ENCODE measurements around the gene FTCD.
"Not testable (repeated sequence)": the region's sequence is repeated elsewhere in the genome, so short reads cannot be mapped to it uniquely, and the experiment has no call there.

Gene FTCD

DNA sequence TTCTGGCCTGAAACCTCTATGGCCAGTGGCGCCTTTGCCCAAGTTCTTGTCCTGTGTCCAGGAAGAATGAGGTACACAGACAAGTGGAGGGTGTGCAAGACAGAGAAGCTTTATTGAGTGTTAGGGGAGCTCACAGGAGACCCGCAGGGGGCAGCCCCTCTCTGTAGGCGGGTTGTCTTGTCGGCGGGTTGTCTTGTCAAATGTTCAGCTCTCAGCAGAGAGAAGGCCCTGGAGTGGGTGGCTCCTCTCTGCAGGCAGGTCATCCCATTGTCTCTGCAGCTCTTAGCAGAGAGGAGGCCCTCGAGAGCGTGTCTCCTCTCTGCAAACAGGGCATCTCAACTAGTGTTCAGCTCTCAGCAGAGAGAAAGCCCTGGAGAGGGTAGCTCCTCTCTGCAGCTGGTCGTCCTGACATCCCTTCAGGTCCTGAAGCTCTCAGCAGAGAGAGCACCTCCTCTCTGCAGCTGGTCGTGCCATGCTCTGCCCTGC is 46.5 kb downstream of the FTCD start:
- no peak for DNase-seq

DNA sequence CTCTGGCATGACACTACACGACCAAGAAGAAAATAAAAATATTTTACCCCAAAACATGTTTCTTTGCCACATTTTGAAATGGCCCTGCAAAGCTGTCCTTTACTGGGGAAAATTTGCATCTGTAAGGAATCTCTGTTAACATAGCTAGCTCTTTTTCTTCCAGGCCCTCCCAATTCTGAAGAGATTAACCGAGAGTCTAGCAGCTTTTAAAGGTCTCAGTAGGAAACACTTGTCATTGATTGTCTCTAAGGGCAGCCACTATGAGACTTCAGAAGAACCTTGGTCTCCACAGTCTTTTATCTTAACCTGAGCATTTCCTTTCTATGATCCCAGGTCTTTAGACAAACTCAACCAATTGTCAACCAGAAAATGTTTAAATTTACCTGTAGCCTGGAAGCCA is 48.0 kb downstream of the FTCD start:
- not testable (repeated sequence) for DNase-seq

DNA sequence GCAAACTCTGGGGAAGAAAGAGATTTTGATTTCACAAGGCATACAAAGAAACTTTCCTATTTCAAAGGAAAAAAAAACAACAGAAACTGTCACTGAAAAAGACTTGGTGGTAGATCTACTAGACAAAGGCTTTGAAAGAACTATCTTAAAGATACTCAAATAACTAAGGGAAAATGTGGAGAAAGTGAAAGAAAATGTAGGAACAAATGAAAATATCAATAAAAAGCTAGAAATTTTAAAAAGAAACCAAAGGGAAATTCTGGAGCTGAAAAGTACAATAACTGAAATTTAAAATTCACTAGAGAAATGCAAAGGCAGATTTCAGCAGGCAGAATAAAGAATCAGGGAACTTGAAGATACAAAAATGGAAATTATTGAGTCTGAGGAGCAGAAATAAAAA is 51.3 kb downstream of the FTCD start:
- no peak for DNase-seq

DNA sequence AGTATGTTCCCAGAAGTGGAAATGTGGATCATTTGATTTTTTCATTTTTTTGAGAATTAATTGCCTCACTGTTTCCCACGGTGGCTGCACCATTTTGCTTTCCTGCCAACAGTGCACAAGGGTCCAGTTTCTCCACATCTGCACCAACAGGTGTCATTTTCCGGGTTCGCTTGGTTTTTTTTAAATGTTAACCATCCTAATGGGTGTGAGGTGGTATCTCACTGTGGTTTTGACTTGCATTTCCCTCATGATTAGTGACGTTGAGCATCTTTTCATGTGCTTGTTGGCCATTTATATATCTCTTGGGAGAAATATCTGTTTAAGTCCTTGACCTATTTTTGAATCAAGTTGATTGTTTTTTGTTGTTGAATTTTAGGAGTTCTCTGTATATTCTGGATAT is 54.5 kb downstream of the FTCD start:
- no peak for DNase-seq

DNA sequence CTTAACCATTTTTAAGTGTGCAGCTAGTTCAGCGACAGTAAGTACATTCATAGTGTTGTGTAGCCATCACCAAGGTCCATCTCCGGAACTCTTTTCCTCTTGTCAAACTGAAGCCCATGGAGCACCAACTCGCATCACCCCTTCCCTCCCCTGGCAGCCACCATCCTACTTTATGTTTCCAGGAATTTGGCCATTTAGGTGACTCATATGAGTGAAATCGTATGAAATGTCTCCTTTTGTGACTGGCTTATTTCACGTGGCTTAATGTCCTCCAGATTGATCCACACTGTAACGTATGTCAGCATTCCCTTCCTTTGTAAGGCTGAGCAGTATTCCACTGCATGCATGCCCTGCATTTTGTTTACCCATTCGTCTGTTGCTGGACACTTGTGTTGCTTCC is 55.0 kb downstream of the FTCD start:
- no peak for DNase-seq

DNA sequence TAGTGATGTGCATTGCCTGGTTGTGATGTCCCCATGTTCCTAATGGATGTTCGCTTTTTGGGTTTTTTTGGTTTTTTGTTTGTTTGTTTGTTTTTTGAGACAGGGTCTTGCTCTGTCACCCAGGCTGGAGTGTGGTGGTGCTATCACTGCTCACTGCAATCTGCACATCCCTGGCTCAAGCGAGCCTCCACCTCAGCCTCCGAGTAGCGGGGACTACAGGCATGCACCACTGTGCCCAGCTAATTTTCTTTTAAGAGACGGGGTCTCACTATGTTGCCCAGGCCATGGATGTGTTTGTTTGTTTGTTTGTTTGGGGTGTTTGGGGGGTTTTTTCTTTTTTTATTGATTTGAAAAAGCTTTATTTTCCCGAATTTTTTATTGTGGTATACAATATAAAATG is 55.4 kb downstream of the FTCD start:
- no peak for DNase-seq

DNA sequence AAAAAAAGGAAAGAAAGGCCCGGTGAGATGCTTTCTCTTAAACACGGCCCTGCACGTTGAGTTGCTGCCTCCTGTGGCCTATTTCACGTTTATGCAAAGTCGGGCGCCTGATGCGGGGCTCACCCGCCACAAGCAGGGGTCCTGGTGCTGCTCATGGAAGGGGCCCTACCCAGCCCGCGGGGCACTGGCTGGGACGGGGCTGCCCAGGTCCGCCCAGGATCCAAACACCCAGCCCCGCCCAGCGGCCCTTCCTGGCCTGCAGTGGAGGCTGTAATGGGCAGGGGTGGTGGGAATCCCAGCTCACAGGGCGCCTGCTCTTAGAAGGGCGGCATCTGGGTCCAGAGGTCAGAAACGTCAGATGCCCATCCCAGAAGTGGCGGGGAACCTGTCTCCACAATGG is 55.9 kb downstream of the FTCD start:
- DNase-seq, result no peak

DNA sequence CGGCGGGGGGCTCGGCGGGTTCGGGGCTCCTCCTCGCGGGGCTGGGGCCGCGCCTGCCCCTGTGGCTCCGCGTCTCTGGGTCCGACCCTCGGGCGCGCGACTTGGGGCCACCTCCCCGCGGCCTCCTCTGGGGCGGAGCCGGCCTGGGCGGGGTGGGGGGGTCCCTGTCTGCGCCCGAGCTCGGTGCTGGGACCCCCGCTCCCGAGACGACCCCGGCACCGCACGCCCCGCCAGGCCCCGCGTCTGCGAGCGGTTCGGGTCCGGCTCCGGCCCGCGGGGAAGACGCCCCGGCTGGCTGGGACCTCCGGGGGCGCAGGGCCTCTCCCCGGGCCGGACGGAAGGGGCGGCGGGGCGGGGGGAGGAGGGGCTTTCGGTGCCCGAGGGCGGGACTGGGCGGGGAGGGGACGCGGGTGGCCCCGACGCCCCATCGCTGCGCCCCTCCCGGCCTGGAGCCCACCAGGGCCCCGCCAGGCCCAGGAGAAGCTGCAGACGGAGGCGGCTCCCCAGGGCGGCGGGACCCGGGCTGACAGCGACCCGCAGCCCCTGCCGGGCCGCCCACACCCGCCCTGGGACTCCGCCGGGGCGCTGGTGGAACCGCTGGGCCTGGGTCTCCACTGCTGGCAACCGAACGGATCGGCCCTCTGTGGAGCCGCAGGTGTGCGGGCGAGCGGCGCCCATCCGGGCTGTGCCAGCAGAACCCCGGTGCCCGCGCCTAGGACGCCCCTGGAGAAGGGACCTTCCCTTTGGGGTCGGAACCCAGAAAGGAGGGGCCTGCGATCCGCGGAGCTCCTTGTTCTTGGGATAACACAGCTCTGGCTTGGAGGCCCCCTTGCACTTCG is 56.9 kb downstream of the FTCD start:
- no peak for DNase-seq

DNA sequence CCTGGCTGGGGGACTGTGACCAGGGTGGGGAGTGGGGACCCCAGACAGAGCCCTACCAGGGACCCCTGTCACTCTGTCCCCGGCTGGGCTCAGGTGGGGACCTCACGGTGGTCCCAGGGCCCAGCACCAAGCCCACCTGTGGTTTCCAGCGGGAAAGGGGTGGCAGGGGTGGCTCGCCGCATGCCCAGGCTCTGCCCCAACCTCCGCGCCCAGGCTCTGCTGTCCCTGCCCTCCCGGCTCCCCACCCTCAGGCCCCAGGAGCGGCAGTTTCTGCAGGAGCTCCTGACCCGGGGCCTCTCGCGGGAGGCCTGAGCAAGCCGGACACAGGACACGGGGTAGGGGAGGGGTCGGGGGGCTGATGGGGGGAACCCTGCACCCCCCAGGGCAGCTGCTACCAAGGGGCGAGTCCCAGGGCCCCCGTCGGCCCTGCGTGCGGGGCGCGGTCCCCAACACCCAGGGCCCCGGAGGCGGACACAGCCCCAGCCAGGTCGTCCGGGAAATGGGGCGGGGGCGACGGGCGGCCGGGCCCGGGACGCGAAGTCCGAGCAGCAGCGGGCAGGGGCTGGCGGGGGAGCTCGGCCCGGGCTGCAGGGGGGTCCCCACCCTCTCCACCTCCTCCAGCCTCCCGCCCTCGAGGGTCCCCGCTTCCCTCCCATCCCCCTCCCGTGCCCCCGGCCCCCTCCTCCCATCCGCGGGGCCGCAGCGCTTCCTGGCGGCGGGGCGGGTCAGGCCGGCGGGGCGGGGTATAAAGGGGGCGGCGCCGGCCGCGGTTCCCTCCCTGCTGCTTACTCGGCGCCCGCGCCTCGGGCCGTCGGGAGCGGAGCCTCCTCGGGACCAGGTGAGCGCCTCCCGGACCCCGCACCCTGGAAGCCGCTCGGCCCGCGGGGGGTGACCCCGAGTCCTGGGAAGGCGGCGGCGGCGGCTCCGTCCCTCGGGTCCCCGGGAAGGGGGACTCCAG is 57.8 kb downstream of the FTCD start, which contains the start of gene COL6A2:
COL6A2 (plus strand) TSS at position 777 of the 958 bp plus-strand sequence.
- peak; percentile 33 to 43 for DNase-seq

DNA sequence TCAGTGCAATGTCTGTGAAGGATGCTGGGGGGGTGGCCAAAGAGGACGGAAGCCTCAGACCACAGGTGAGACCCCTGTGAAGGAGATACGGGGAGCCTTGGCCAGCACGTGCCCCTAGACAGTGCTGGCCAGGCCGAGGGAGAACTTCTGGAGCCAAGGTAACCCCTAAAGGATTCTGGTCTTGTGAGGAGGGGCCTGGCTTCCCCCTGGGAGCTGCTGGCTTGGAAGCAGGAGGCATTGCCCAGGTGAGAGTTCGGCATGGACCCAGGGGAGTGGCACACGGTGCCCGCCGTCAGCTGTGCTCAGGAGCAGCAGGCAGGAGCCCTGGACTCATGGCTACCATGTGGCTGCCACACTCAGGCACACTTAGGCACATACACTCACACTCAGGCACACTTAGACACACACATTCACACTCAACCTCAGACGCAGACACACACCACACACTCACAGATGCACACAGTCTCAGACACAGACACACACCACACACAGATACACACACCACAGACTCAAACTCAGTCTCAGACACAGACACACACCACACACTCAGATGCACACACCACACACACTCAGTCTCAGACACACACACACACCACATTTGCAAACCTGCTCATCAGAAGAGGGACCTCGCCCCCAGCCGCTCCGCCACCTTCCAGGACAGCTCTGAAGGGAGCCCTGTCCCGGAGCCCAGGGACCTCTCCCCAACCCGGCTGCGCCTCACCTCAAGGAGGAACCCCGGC is 58.6 kb downstream of the FTCD start:
- no peak for DNase-seq

DNA sequence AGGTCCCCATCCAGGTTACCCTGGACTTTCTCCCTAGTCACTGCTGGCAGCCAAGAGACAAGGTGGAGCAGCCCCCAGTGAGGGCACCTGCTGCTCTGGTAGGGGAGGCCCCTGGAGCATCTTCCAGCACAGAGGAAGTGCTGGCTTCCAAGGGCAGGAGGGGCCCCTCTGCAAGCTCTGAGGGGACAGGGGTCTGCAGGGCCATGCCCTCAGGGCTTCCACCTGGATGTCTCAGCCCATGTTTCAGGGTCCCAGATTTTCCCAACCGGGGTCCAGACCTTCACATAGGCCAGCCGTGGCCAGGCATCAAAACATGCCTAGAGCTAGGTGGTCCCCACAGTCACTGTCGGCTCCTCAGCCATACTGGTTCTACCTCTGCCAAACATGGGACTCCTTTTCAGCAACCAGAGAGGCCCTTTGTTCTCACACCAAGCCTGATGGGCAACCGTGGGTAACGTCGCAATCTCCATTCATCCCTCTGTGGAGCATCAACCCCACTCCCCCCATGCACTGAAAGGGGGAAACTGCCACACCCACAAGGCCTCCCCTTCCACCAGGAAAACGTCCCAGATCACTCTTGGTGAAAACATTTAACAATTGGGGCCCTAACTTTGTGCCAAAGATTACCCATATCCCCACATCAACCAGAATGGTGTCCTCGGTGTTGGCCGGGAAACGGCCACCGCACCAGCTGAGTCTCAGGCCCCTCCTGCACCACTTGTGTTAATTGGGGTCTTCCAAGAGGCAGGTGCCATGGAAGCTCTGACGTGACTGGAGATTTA is 59.4 kb downstream of the FTCD start:
- no peak for DNase-seq

DNA sequence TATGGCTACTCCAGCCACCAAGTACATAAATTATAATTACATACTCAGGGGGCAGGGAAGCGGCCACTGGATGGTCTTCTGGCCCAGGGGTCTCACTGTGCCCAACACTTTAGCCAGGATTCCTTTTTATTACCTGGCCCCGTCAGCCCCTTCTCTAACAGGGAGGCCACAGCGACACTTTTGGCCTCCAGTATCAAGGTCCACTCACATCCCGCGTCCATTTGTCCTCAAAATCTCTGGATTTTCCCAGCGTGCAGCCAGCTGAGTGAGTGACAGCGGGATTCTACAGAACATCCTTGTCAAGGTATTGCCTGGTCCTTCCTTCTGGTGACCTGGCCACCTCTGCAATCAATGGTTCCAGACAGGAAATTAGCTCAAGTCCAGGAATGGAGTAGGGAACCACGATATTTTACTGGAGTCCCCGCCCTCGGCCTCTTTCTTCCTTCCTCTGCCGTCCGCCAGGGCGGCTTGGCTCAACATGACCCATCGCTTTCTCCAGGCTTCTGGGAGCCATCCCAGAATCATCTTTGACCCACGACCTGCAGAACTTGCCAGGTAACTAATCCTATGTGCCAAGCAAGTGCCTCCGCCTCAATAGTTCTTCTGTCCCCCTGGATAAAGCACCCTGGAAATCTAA is 60.2 kb downstream of the FTCD start:
- no peak for DNase-seq

DNA sequence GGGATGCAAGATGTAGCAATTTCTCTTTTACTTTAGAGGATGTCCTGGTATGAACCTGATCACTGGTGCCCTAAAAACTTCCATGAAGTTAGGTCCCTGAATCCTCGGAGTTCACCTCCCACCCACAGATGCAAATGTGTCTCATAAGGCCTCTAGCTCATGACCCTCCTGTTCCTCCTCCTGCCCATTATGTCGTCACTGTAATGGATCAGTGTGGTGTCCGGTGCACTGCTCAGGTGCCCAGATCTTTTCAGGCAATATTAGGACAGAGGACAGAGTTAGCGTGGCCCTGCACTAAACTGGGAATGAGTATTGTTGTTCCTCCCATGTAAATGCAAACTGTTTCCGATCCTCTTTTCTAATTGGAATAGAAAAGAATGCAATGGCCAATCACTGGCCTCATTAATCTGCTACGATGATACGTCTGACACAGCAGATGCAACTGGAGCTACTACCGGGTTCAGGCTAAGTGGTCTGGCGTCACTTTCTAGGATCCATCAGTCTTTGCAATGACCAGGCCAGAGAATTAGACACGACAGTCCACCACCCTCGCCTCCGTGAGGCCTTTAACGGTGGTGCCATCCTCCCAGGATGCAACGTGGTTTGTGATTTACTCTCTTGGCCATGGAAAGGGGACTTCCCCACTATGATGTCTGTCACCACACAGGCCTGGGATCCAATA is 60.8 kb downstream of the FTCD start:
- no peak for DNase-seq

DNA sequence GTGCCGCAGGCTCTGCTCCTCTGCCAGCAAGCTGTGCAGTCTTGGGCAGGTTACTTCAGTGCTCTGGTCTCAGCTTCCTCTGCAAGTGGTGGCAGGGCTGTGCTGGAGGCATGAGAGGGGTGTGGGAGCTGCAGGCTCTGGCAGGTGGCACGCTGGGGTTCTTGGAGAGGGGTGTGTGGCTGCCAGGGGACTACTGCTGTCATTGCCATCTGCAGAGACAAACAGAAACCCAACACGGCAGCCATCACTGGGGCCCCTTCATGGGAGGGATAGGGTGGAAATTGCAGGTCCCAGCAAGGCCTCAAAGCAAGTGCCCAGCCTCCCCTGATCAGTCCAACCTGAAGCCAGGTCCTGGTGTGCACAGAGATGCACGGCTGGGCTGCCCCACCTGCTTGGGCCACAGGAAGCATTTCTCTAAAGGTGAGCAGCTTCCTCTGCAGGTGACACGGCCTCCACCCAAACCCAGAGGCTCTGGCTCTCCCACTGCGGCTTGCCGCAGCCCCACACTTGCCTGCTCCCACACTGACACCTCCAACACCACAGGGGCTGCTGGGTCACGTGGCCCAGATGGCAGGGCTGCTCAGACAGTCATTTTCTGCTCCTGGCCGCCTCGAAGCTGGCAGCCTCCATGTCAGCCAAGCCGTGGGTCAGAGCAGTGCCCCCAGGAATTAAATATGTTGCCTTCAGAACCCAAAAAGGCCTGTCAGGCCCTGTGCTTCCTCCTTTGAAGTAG is 61.5 kb downstream of the FTCD start:
- DNase-seq, result peak; percentile 18 to 36

DNA sequence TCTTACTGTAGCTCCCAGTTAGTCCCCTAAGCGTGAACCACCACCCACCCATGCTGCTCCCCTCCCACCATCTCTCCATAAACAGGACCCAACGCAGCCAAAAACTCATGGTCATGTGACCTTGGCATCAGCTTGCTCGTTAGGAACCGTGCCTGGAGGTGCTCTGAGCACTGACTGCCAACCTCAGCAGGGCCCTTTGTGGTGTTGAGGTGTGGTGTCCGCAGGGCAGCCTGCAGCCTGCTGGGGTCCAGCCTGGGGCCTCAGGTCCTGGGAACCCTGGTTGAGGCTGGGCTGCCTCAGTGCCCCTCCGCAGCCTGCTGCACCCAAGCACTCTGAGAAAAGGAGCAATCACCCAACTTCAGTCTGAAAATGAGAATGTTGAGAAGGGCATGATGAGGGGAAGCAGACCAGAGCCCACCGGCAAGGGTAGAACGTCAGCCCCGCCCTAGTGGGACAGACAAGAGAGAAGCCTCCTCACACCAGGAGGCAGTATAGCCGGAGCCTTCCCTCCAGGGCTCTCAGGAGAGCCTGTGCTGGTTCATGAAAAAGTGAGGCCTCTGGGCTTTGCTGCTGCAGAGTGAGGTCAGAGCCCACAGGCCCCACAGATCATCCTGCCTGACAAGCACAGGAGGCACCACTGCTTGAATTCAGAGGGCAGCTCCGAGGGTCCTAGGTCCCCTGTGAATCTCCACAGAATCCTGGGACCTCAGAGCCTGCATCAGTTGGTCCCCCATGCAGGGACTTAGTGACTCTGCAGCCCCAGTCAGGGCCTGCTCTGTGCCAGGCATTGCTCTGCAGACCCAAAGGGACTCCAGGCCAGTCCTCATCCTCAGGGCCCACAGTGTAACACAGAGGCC is 62.3 kb downstream of the FTCD start:
- DNase-seq, result no peak

DNA sequence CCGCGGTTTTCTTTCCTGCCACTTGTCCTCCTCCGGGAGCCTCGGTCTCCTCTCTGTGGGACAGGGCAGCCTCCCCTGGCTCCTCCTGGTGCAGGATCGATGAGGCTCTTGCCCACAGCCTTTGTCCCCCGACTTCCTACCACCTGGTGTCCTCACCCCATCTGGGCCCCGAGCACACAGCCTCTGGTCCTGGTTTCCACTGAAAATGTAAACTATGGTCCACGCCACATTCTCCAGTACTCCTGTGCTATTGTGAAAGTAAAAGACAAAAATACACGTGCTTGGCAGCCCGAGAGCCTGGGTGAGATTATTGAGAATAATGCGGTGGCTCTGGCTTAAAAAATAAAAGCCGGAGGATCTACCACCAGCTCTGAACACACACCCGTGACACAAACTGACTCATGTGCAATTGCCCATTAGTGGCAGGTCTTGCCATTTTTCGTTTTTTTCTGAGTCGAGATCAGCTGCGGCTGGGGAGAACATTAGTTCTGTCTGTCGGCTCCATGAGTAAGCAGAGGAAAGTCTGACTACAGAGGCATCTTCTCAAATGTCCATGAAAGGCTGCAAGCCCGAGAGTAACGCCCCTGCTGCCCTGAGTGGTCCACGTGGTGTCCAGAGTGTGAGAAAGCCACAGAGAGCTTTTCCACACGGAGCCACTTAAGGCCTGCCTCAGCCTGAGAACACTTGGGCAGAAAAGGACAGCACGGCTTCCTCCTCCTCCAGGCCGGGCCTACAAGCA is 63.2 kb downstream of the FTCD start:
- no peak for DNase-seq

DNA sequence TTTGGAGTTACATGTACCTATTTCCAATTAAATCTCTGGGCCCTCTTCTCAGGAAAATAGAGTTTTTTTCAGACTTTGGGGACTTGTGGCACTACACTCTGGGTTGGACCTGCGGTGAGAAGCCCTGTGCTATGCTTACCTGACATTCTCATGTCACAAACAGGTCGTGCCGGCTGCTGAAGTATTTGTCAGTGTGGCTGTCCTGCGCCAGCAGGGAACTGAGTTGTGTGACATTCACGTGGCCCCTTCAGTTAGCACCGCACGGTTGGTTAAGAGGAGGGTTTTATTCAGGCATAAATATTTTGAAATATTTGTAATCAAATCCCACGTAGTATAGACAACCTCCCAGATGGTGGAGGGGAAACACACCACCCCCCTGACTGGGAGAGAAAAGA is 63.8 kb downstream of the FTCD start:
- no peak for DNase-seq

DNA sequence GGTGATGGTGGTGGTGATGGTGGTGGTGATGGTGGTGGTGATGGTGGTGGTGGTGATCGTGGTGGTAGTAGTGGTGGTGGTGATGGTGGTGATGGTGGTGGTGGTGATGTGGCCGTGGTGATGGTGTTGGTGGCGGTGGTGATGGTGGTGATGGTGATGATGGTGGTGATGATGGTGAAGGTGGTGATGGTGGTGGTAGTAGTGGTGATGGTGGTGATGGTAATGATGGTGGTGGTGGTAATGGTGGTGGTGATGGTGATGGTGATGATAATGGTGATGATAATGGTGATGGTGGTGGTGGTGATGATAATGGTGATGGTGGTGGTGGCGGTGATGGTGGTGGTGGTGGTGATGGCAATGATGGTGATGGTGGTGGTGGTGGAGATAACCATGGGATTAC is 64.3 kb downstream of the FTCD start:
- no peak for DNase-seq

DNA sequence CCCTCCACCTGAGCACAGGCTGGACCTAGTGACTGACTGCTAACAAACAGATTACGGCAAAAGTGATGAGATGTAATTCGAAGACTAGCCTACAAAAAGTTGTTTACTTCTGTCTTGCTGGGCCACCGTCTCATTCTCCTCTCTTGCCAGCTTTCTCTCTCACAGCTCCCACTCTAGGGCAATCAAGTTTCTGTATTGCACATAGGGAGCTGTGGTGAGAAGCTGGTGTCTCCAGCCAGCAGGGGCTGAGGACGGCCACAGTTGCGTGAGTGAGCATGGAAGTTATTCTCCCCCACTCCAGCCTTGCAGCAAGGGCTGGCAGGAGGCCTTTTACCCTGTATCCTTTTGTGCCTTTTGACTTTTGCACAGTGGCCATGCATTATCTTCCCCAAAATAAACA is 66.1 kb downstream of the FTCD start:
- DNase-seq, result no peak
